ENCODE measurements around the gene DUSP2. TPM values are rescaled to one million over a fixed set of nuclear protein-coding genes. Genes with fewer than 3 reads are reported as not detected.

DUSP2 gene
- total and polyA plus RNA-seq, 10 of the 15 experiments (the other 5 are each of a cell fraction or from before 2014, with no cell fraction given): 9.7 to 212 (median 57.2) TPM

- TF ChIP-seq E2F4 (IDR thresholded peaks at IDR 0.05; ENCODE audit: low read depth, low read length) (no peak), ATF7 (IDR thresholded peaks at IDR 0.05; ENCODE audit: low read depth) (no peak), ATF2 (IDR thresholded peaks at IDR 0.05; ENCODE audit: low read length) (no peak), BACH1 (IDR thresholded peaks at IDR 0.05; ENCODE audit: borderline replicate concordance) (no peak), ETV6 (conservative IDR thresholded peaks at IDR 0.05 in 1 of 2, IDR thresholded peaks at IDR 0.05 in 1 of 2; ENCODE audit: borderline replicate concordance in 1 of 2, low read depth in 1 of 2) (no peak), TCF3 (IDR thresholded peaks at IDR 0.05; ENCODE audit: borderline replicate concordance, insufficient read depth, low read depth, low read length) (no peak), DPF2 (IDR thresholded peaks at IDR 0.05) (no peak), YBX1 (IDR thresholded peaks at IDR 0.05) (no peak), RBBP5 (conservative IDR thresholded peaks at IDR 0.05) (no peak)
Measured at GRCh38 chr2:96185516-96185915, 40.3 kb upstream of the DUSP2 start (continued).

DNA sequence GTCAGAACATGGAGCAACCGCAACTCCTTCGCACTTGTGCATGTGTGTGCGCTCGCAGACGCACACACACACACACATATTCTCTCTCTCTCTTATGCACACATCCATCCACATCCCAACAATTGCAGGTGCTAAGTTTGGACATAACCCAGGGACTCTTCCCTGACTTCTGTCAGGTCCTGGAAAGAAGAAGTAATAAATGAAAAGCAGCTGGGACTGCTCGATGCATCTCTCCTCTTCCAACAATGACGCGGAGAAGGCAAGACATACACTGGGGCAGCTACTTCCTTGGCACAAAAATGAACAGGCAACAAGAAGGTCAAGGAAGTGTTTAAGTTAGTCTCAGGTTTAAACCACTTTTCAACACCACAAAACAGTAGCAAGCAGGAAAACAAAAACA is 39.7 kb upstream of the DUSP2 start:
- POLR2A ChIA-PET: interaction anchor here (0.6 to 0.9 kb wide), 3 partner anchors 17 to 103 kb away, joined by 3 to 4 read pairs (median 4); no protein-coding TSS in a partner anchor
- ATAC-seq (no peak), DNase-seq (ENCODE audit: low read depth, low spot score) (no peak), FAIRE-seq (no peak)
- Histone ChIP-seq H4K20me1 (ENCODE audit: control insufficient read depth, insufficient read depth) (no peaks in the 10 kb centered on the region), H2AFZ (ENCODE audit: control insufficient read depth, low read depth, low read length) (no peak overlapping the region), H3K4me3 (no peak overlapping the region), H3K4me1 (ENCODE audit: control insufficient read depth, insufficient read depth, low read length) (peaks cover 2% of the 10 kb centered on the region; the same call in 1 of the 2 replicates), H3K9me3 (replicated peaks; ENCODE audit: control insufficient read depth, insufficient read depth, low read length) (no peaks in the 10 kb centered on the region), H3K4me2 (ENCODE audit: control insufficient read depth, insufficient read depth) (no peak overlapping the region), H3K79me2 (ENCODE audit: control insufficient read depth, insufficient read depth, low read length) (no peaks in the 10 kb centered on the region), H3K9ac (ENCODE audit: control insufficient read depth, insufficient read depth, low read length) (no peak overlapping the region), H3K36me3 (ENCODE audit: control insufficient read depth in 2 of 2, insufficient read depth in 2 of 2, low read length in 1 of 2) (peaks cover 9 to 32% of the 10 kb centered on the region in 2 experiments), H3K27me3 (replicated peaks in 1 of 2; ENCODE audit: control insufficient read depth in 2 of 2, insufficient read depth in 2 of 2, low read length in 1 of 2) (no peaks in the 10 kb centered on the region), H3K27ac (ENCODE audit: control insufficient read depth, insufficient read depth) (no peak overlapping the region)
- CTCF ChIA-PET: interaction anchor here (2.2 to 3.0 kb wide), 2 partner anchors 10 to 47 kb away, joined by 6 to 15 read pairs; partner anchors contain the start of gene ASTL
- 97% methylated on average over 8 of the region's 8 CpGs for WGBS (ENCODE audit: insufficient coverage, insufficient replicate concordance, low lambda C conversion rate, missing lambda C conversion rate)
- TF ChIP-seq BRCA1 (IDR thresholded peaks at IDR 0.05; ENCODE audit: low read depth, low read length): no peak
- no peak for TF ChIP-seq NR2C1 (IDR thresholded peaks at IDR 0.05)
- TF ChIP-seq, protein P1, sequence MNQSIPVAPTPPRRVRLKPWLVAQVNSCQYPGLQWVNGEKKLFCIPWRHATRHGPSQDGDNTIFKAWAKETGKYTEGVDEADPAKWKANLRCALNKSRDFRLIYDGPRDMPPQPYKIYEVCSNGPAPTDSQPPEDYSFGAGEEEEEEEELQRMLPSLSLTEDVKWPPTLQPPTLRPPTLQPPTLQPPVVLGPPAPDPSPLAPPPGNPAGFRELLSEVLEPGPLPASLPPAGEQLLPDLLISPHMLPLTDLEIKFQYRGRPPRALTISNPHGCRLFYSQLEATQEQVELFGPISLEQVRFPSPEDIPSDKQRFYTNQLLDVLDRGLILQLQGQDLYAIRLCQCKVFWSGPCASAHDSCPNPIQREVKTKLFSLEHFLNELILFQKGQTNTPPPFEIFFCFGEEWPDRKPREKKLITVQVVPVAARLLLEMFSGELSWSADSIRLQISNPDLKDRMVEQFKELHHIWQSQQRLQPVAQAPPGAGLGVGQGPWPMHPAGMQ (IDR thresholded peaks at IDR 0.05; ENCODE audit: borderline replicate concordance): no peak
- TF ChIP-seq CBX3 (IDR thresholded peaks at IDR 0.05; ENCODE audit: borderline replicate concordance, low read depth): no peak
- TF ChIP-seq MTA2 (IDR thresholded peaks at IDR 0.05; ENCODE audit: low read depth): no peak
- no peak for TF ChIP-seq TARDBP (IDR thresholded peaks at IDR 0.05; ENCODE audit: borderline replicate concordance)
- no peak for TF ChIP-seq CREM (IDR thresholded peaks at IDR 0.05; ENCODE audit: low read depth)
- TF ChIP-seq POU2F2 (IDR thresholded peaks at IDR 0.05; ENCODE audit: borderline replicate concordance, low read depth, low read length): no peak
- in situ Hi-C loops (cut with MboI) (no loop called here), intact Hi-C loops (cut with micrococcal nuclease; ENCODE audit: unreplicated experiment) (no loop called here)
- BruUV-seq (replicated peaks): TSS peak; percentile 64
- RAD21 ChIA-PET (ENCODE audit: unreplicated experiment): interaction anchor here (0.7 kb wide), 1 partner anchor 54 kb away, joined by 3 read pairs; no protein-coding TSS in a partner anchor
- SMC1A ChIA-PET (ENCODE audit: uncharacterized antibody, unreplicated experiment): interaction anchor here (1.2 to 1.3 kb wide), 2 partner anchors 10 to 49 kb away, joined by 3 to 6 read pairs; no protein-coding TSS in a partner anchor

Data from GM12878 (cell line).